ACC112 (cell line): ENCODE measurements around the gene SH3GL1.

Source experiments
- H2AFZ ChIP-seq: fragments of 200-600 bp; sonication (generic); one replicate; pipeline ENCODE4 v1.6.0; 2017; ENCODE audit warnings: antibody characterized with exemption, low read length; ENCODE audit not compliant: unreplicated experiment
- H3K27ac ChIP-seq: fragments of 200-600 bp; sonication (generic); 2 replicates; pipeline ENCODE4 v1.5.1; 2014; ENCODE audit warnings: low read depth, mild to moderate bottlenecking, antibody characterized with exemption, low read length, moderate library complexity
- H3K27me3 ChIP-seq: fragments of 200-600 bp; sonication (generic); 2 replicates; pipeline ENCODE4 v1.6.1; 2014; ENCODE audit warnings: mild to moderate bottlenecking, antibody characterized with exemption, low read length, moderate library complexity, mixed read lengths; ENCODE audit not compliant: insufficient read depth
- H3K36me3 ChIP-seq: fragments of 200-600 bp; sonication (generic); 2 replicates; pipeline ENCODE4 v1.6.1; 2016; ENCODE audit warnings: mild to moderate bottlenecking, antibody characterized with exemption, low read length, moderate library complexity, mixed read lengths; ENCODE audit not compliant: insufficient read depth
- H3K4me1 ChIP-seq: fragments of 200-600 bp; sonication (generic); one replicate; pipeline ENCODE4 v1.6.1; 2016; ENCODE audit warnings: low read length, mixed read lengths; ENCODE audit not compliant: insufficient read depth, unreplicated experiment, control insufficient read depth
- H3K4me3 ChIP-seq: fragments of 200-600 bp; sonication (generic); 2 replicates; pipeline ENCODE4 v1.5.1; 2014; ENCODE audit warnings: mild to moderate bottlenecking, low read depth, low read length
- H3K79me2 ChIP-seq: fragments of 200-600 bp; sonication (generic); one replicate; pipeline ENCODE4 v1.6.0; 2016; ENCODE audit warnings: low read length; ENCODE audit not compliant: control insufficient read depth, unreplicated experiment, insufficient read depth

The SH3GL1 gene

GRCh38 chr19:4360641-4361151 is 39.7 kb downstream of the SH3GL1 start:
- H3K4me3 ChIP-seq = no peak overlapping the region
- no peak overlapping the region for H3K27ac ChIP-seq
- H3K27me3 ChIP-seq = no peaks in the 10 kb centered on the region
- H2AFZ ChIP-seq = no peak overlapping the region
- no peaks in the 10 kb centered on the region for H3K79me2 ChIP-seq
- H3K36me3 ChIP-seq = no peaks in the 10 kb centered on the region
- no peaks in the 10 kb centered on the region for H3K4me1 ChIP-seq

DNA sequence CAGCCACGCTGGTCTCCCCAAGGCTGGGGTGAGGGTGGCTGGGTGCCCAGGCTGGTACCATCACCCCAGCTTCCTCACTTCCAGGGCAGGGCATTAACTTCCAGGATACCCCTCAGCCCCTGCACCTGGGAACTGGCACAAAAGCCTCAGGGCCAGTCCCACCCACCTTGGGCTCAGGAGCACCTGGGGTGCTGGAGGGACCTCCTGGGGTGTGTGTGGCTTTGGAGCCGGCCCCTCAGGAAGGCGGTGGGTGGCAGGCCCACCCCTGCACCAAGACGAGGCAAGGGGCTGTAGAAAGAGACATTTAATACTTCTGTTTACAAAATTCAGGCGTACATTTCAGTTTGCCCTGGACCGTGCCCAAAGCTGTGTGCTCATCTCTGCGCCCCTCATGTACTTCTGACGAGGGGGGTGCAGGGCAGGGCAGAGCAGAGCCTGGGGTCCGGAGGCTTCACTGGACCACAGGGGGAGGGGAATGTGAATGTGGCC is 40.2 kb downstream of the SH3GL1 start:
- H3K27me3 ChIP-seq = no peaks in the 10 kb centered on the region
- H3K27ac ChIP-seq = no peak overlapping the region
- no peak overlapping the region for H3K4me3 ChIP-seq
- no peaks in the 10 kb centered on the region for H3K36me3 ChIP-seq
- H2AFZ ChIP-seq = no peak overlapping the region
- no peaks in the 10 kb centered on the region for H3K4me1 ChIP-seq
- H3K79me2 ChIP-seq = no peaks in the 10 kb centered on the region

- no peaks in the 10 kb centered on the region for H3K36me3 ChIP-seq
- H3K4me3 ChIP-seq = no peak overlapping the region
- H3K27me3 ChIP-seq = no peaks in the 10 kb centered on the region
- no peak overlapping the region for H2AFZ ChIP-seq
- no peaks in the 10 kb centered on the region for H3K79me2 ChIP-seq
- H3K27ac ChIP-seq = no peak overlapping the region
- no peaks in the 10 kb centered on the region for H3K4me1 ChIP-seq
Observed at GRCh38 chr19:4359627-4360000, 40.7 kb downstream of the SH3GL1 start.

- H2AFZ ChIP-seq = no peak overlapping the region
Observed at GRCh38 chr19:4358709-4359626, 41.4 kb downstream of the SH3GL1 start.

GRCh38 chr19:4357921-4358326 is 42.4 kb downstream of the SH3GL1 start:
- Histone ChIP-seq H3K27ac (no peak overlapping the region), H3K36me3 (no peaks in the 10 kb centered on the region), H3K4me1 (no peaks in the 10 kb centered on the region), H3K79me2 (no peaks in the 10 kb centered on the region), H2AFZ (no peak overlapping the region), H3K4me3 (no peak overlapping the region), H3K27me3 (no peaks in the 10 kb centered on the region)

More at GRCh38 chr19:4358709-4359626, 41.4 kb downstream of the SH3GL1 start:
- no peaks in the 10 kb centered on the region for H3K4me1 ChIP-seq
- H3K79me2 ChIP-seq = no peaks in the 10 kb centered on the region
- H3K36me3 ChIP-seq = no peaks in the 10 kb centered on the region
- no peaks in the 10 kb centered on the region for H3K27me3 ChIP-seq
- H3K27ac ChIP-seq = no peak overlapping the region
- H3K4me3 ChIP-seq = no peak overlapping the region

DNA sequence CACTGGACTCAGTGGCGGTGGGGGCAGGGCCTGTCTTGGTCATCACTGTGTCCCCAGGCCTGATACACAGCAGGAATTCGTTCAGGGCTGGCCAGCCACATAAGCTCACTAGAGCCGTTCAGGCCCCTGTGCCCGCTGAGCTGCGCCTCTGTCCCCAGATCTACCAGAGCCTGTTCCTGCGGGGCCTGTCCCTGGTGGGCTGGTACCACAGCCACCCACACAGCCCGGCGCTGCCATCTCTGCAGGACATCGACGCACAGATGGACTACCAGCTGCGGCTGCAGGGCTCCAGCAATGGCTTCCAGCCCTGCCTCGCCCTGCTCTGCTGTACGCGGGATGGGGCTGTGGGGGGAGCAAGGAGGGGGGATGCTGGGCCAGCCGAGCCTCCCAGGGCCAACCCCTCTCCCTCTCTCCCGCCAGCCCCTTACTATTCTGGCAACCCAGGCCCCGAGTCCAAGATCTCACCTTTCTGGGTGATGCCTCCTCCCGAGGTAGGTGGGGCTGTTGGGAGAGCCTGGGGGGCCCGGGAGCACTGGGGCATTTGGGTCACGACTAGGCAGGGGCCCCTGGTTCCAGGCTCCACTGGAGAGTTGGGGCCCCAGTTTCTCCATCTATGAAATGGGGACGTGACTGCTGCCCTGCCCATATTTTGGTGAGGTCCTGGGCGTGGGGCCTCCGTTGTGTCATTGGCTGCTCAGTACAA is 43.1 kb downstream of the SH3GL1 start:
- Histone ChIP-seq H3K4me1 (no peaks in the 10 kb centered on the region), H2AFZ (no peak overlapping the region), H3K27me3 (no peaks in the 10 kb centered on the region), H3K79me2 (no peaks in the 10 kb centered on the region), H3K4me3 (no peak overlapping the region), H3K36me3 (no peaks in the 10 kb centered on the region), H3K27ac (no peak overlapping the region)

DNA sequence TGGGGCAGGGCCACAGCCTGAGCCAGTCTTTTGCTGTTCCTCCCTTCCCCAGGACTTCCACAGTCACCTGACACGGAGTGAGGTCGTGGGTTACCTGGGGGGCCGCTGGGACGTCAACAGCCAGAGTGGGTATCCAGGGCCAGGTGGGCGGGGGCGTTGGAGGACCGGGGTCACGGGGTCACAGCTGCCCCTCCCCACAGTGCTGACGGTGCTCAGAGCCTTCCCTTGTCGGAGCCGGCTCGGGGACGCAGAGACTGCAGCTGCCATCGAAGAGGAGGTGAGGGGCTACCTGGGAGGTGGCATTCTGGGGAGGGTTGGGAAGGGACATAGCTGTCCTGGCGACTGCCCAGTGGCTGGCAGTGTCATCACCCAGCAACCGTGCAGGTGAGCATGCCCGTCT is 45.5 kb downstream of the SH3GL1 start:
- H3K4me1 ChIP-seq = no peaks in the 10 kb centered on the region
- H3K36me3 ChIP-seq = no peaks in the 10 kb centered on the region

GRCh38 chr19:4354282-4354681 is 46.1 kb downstream of the SH3GL1 start:
- no peaks in the 10 kb centered on the region for H3K4me1 ChIP-seq
- no peaks in the 10 kb centered on the region for H3K36me3 ChIP-seq

More for the DNA sequence above, 45.5 kb downstream of the SH3GL1 start:
- Histone ChIP-seq H3K27ac (no peak overlapping the region), H3K4me3 (no peak overlapping the region), H3K27me3 (no peaks in the 10 kb centered on the region), H3K79me2 (no peaks in the 10 kb centered on the region), H2AFZ (no peak overlapping the region)

GRCh38 chr19:4352701-4353121 is 47.6 kb downstream of the SH3GL1 start:
- Histone ChIP-seq H3K4me1 (no peaks in the 10 kb centered on the region), H2AFZ (no peak overlapping the region), H3K27ac (no peak overlapping the region), H3K27me3 (no peaks in the 10 kb centered on the region), H3K79me2 (no peaks in the 10 kb centered on the region), H3K4me3 (no peak overlapping the region), H3K36me3 (no peaks in the 10 kb centered on the region)

More at GRCh38 chr19:4354282-4354681, 46.1 kb downstream of the SH3GL1 start:
- Histone ChIP-seq H3K27me3 (no peaks in the 10 kb centered on the region), H3K79me2 (no peaks in the 10 kb centered on the region), H3K4me3 (no peak overlapping the region), H3K27ac (no peak overlapping the region), H2AFZ (no peak overlapping the region)

- H3K4me3 ChIP-seq = no peak overlapping the region
- no peaks in the 10 kb centered on the region for H3K27me3 ChIP-seq
- no peak overlapping the region for H2AFZ ChIP-seq
- H3K4me1 ChIP-seq = no peaks in the 10 kb centered on the region
- no peaks in the 10 kb centered on the region for H3K79me2 ChIP-seq
- H3K36me3 ChIP-seq = no peaks in the 10 kb centered on the region
- H3K27ac ChIP-seq = no peak overlapping the region
Observed at GRCh38 chr19:4350726-4351125, 49.6 kb downstream of the SH3GL1 start.
